Lower leg skin (tissue), 4 donors: Measurements from ENCODE around the gene PPIA. TPM values are rescaled to one million over a fixed set of nuclear protein-coding genes. Genes with fewer than 3 reads are reported as not detected.
A peak's percentile ranks its signal among the peaks of the same experiment; 100 is the strongest.

ENCODE experiments used
- DNase-seq, 2 donors: peaks; one replicate each; pipeline ENCODE4 v3.0.0-alpha.2; 2019; ENCODE audit warnings: low spot score in 2 of 2
- H3K4me3 ChIP-seq: fragments of 200-600 bp; sonication (generic); 2 replicates; pipeline ENCODE4 v1.5.1; 2017; ENCODE audit warnings: mild to moderate bottlenecking, low read depth; ENCODE audit not compliant: poor library complexity, severe bottlenecking
- POLR2A ChIP-seq, 2 donors: fragments of 450-650 bp; IDR thresholded peaks; one replicate each; pipeline ENCODE4 v1.6.1; 2016 to 2017; ENCODE audit warnings: antibody characterized with exemption in 2 of 2, mild to moderate bottlenecking in 1 of 2, moderate library complexity in 1 of 2
- WGBS, 2 donors: methylation state at CpG; one replicate each; pipeline ENCODE4 v1.1.5; 2018; 5-methylcytosine and 5-hydroxymethylcytosine counted together
- intact Hi-C: fragments of 100-400 bp; cut with DNase I; formaldehyde crosslinking; loops from one replicate; pipeline ENCODE4 v1.15.0; 2023; ENCODE audit warnings: low total_unique reads
- total RNA-seq, 4 donors: library from RNA; depleted of rRNA; stranded (reverse); fragments of >200 nt; gene quantifications; one replicate each; pipeline ENCODE4 v1.1.0, GENCODE V29; 2016
- TF ChIP-seq, protein P1 (sequence below), 3 donors: fragments of 450-650 bp; IDR thresholded peaks; one replicate each; pipeline ENCODE4 v1.5.1; 2016; ENCODE audit warnings: antibody characterized with exemption in 3 of 3, mild to moderate bottlenecking in 3 of 3, moderate library complexity in 2 of 3

Gene PPIA
- total RNA-seq, 4 donors from 2014 or later: 1,809 to 2,568 (median 2,150) TPM

DNA sequence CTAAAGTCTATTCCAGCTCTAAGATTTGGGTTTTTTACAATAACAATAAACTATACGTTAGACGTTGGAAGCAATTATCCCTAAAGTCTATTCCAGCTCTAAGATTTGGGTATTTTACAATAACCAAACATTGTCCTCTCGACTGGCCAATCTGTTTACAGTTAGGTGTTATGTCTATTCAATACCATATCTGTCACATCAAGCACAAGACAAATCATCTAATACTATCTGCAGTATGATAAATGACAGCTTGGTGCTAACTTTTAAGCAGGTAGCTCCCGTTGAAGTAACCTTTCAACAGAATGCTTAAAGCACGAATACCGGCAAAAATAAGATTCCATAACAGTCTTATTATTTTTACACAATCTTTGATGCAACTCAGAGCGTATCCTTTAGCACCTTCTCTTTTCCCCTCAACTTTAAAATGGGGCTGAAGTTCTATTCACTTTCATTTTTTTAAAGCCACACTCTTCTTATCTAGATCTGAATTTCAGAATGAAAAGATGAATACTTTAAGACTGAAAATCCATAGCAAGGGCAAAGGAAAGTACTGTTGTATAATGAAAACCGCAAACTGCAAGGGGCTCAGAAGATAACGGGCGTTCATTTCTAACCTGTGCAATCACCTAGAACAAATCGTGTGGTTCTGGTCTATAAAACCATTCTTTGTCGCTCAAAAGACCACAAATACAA lies 50.5 kb downstream of the PPIA start:
- H3K4me3 ChIP-seq: peak overlapping the region; percentile 42
- no peak for DNase-seq
- intact Hi-C loops: loop anchor here (5.0 kb wide), 1 partner anchor 260 kb away; no protein-coding TSS in a partner anchor
- 0% methylated on average over 12 of the region's 12 CpGs for WGBS, 2 donors
- TF ChIP-seq, protein P1, sequence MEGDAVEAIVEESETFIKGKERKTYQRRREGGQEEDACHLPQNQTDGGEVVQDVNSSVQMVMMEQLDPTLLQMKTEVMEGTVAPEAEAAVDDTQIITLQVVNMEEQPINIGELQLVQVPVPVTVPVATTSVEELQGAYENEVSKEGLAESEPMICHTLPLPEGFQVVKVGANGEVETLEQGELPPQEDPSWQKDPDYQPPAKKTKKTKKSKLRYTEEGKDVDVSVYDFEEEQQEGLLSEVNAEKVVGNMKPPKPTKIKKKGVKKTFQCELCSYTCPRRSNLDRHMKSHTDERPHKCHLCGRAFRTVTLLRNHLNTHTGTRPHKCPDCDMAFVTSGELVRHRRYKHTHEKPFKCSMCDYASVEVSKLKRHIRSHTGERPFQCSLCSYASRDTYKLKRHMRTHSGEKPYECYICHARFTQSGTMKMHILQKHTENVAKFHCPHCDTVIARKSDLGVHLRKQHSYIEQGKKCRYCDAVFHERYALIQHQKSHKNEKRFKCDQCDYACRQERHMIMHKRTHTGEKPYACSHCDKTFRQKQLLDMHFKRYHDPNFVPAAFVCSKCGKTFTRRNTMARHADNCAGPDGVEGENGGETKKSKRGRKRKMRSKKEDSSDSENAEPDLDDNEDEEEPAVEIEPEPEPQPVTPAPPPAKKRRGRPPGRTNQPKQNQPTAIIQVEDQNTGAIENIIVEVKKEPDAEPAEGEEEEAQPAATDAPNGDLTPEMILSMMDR (IDR thresholded peaks at IDR 0.05): no peak

DNA sequence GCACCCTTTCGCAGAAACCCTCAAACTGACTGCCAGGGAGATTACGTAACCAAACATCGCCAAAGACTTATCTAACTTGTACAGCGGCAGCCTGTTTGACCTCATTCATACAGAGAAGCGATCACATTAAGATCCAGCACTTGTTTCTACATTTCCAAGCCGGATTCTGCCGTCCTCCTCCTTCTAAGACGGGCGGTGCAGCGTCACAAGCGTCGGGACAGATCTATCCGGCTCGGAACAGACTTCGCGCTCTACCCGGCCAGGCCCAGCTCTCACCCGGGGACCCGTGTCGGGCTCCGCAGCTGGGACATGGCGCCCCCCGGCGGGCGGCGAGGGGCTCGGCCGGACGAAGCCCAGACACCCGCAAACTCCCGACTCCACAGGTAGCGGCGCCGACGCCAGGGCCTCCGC lies 51.0 kb downstream of the PPIA start:
- TF ChIP-seq, protein P1 (IDR thresholded peaks at IDR 0.05): no peak
- TF ChIP-seq POLR2A (IDR thresholded peaks at IDR 0.05): no peak
- WGBS, 2 donors: 0 to 3% methylated on average over 15 to 28 of the region's 36 CpGs
- intact Hi-C loops: loop anchor here (5.0 kb wide), 1 partner anchor 260 kb away; no protein-coding TSS in a partner anchor
- peak; percentile 85 to 97 for DNase-seq
- H3K4me3 ChIP-seq: peak overlapping the region; percentile 42

DNA sequence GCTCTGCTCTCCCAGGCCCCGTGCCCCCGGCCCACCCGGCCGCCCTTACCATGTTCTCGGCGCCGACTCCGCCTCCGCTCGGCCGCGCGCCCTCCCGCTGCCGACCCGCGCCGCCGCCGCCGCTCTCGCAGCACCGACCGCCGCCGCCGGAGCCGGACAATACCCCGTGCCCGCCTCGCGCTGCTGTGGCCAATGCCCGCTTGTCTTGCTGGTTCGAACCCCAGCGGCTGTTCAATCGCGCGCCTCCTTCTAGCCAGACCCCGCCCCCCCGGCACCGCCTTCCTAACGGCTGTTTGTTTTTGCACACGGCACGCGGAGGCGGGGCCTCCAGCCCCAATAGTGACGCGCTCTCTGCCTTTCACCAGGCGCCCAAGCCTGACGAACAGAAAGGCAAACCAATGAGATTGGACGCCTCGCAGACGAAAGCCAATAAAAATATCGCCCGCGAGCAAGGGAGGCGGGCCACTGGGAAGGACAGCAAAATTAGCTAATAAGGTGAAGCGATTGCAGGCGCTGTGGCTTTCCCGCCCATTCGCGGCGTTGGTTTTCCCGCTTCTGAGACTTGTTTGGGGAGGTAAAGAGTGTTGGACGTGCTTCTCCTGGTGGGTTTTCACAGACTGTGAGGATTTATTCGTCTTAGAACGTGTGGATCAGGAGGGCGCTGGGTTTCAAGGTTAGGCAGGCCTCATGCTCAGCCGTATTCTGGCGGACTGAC lies 51.6 kb downstream of the PPIA start, which contains the start of gene H2AZ2:
Gene H2AZ2 (minus strand): TSS at position 168 of the 715 bp plus-strand sequence. CDS start 116 bp downstream, at position 52.
- H3K4me3 ChIP-seq: peak within 1 kb of the TSS; percentile 42
- peak; percentile 100 for DNase-seq
- WGBS, 2 donors: 0% methylated on average over 45 to 59 of the region's 70 CpGs
- intact Hi-C loops: loop anchor here (5.0 kb wide), 1 partner anchor 261 kb away; no protein-coding TSS in a partner anchor
- TF ChIP-seq POLR2A (IDR thresholded peaks at IDR 0.05): peak in 1 of 2 donors; percentile 32
- TF ChIP-seq, protein P1 (IDR thresholded peaks at IDR 0.05): no peak

DNA sequence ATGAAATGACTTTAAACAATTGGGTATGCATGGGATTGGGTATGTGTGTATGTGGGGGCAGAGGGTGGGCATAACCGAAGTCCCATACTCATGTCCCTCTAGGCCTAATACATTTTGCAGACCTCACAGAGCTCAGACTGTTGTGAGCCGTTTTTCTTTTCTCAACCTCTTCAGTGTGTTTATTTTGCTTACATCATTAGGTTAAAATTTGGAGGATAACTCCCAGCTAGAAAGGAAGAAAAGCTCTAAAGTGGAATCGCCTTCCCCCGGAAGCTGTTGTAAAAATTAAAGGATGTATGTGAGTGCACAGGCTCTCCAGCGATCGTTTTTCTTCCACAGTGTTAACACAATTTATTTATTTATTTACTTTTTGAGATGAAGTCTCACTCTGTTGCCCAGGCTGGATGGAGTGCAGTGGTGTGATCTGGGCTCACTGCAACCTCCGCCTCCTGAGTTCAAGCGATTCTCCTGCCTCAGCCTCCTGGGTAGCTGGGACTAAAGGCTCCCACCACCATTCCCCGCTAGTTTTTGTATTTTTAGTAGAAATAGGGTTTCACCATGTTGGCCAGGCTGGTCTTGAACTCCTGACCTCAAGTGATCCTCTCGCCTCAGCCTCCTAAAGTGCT lies 52.9 kb downstream of the PPIA start:
- no peak for TF ChIP-seq POLR2A (IDR thresholded peaks at IDR 0.05)
- TF ChIP-seq, protein P1 (IDR thresholded peaks at IDR 0.05): no peak

DNA sequence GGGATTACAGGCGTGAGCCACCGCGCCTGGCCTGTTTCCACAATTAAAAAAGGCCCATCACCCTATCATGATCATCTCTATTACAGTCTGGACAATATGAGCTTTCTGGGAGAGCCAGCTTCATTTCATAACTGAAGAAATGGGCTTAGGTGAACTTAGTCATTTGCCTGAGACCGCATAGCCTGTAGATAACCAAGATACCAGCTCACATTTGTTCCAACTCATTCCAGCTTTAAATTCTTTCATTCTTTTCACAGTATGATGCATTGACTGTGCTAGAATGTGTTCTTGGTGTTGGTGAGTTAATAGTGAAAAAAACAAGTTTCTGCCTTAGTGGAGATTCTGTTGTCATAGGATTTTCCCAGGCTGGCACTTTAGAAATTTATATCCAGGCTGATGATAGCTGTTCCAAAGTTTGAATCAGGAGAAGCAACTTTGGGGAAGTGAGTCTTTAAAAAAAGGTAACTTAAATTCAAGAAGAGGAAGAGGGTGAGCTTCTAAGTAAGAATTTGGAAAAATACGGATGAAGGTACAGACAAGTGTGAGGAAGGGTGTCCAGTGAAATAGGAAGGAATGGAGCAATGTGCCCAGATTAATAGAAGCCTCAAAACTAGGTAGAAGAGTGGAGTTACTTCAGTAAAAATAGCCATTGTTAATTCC lies 53.5 kb downstream of the PPIA start:
- intact Hi-C loops: loop anchor here (5.0 to 10.0 kb wide), 3 partner anchors 75 to 285 kb away; no protein-coding TSS in a partner anchor
- H3K4me3 ChIP-seq: no peak overlapping the region
- no peak for DNase-seq
- TF ChIP-seq POLR2A (IDR thresholded peaks at IDR 0.05): no peak
- TF ChIP-seq, protein P1 (IDR thresholded peaks at IDR 0.05): no peak
- 82 to 88% methylated on average over 5 of the region's 5 CpGs for WGBS, 2 donors

More for the DNA sequence above, 52.9 kb downstream of the PPIA start:
- intact Hi-C loops: loop anchor here (5.0 kb wide), 1 partner anchor 262 kb away; no protein-coding TSS in a partner anchor
- DNase-seq: no peak
- WGBS, 2 donors: 76 to 79% methylated on average over 10 of the region's 10 CpGs
- H3K4me3 ChIP-seq: no peak overlapping the region
